ENCODE results near the gene HIVEP2. TPM values are rescaled to one million over a fixed set of nuclear protein-coding genes. Genes with fewer than 3 reads are reported as not detected.

The HIVEP2 gene
- total and polyA plus RNA-seq, 2 of the 4 experiments (the other 2 are of a cell fraction) = 4.3 to 11.3 TPM

DNA sequence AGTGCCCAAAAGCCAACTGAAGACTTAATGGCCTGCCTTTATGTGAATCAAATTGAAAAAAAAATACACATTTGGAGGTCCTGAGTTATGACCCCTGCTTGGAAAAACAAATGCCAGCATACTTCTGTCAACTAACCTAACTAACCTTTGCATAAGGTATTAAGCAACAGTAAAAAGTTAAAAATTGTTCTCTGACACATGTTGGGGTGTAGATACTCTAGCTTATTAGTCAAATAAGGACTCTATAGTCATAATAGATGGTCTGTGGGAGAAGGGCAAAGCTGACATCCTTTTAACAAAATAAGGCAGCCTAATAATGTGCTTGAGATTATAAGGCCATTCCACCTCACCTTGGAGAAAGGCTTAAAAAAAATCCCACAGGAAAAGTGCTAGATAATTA, 140.5 kb downstream of the HIVEP2 start:
- Histone ChIP-seq H3K79me1 (ENCODE audit: low read depth in 1 of 2, low read length in 2 of 2) (peaks cover 40 to 56% of the 10 kb centered on the region in 2 experiments), H3K27me3 (ENCODE audit: control insufficient read depth, insufficient read depth, low read length) (no peaks in the 10 kb centered on the region), H3K18ac (ENCODE audit: low read depth, low read length) (no peak overlapping the region), H2BK5ac (ENCODE audit: low read depth, low read length, poor library complexity, severe bottlenecking) (no peak overlapping the region), H3K9me1 (ENCODE audit: insufficient read depth, low read length) (peaks cover 4% of the 10 kb centered on the region; the same call in 1 of the 2 replicates), H3K9ac (ENCODE audit: low read depth, low read length) (no peak overlapping the region), H3K14ac (replicated peaks; ENCODE audit: low read depth, low read length) (no peak overlapping the region), H3K4me3 (ENCODE audit: insufficient read depth, low read depth, low read length) (no peak overlapping the region), H2AK9ac (replicated peaks; ENCODE audit: low read depth, low read length, poor library complexity) (no peak overlapping the region), H4K8ac (ENCODE audit: low read depth in 2 of 2, low read length in 2 of 2) (no peak overlapping the region), H3K27ac (ENCODE audit: insufficient read depth, low read length) (no peak overlapping the region), H2BK20ac (ENCODE audit: low read depth, low read length) (no peak overlapping the region), H3K36me3 (ENCODE audit: control insufficient read depth, insufficient read depth, low read length) (no peaks in the 10 kb centered on the region), H3K56ac (ENCODE audit: extremely low read depth, insufficient read depth, low read length) (no peak overlapping the region), H3K23ac (ENCODE audit: low read depth, low read length) (no peak overlapping the region), H3K9me3 (ENCODE audit: control insufficient read depth, insufficient read depth, low read length) (no peaks in the 10 kb centered on the region), H3K4me2 (ENCODE audit: low read depth, low read length) (no peak overlapping the region), H2BK120ac (ENCODE audit: low read depth, low read length) (no peak overlapping the region), H2AK5ac (ENCODE audit: low read depth, low read length) (no peak overlapping the region), H4K5ac (ENCODE audit: low read depth, low read length) (no peak overlapping the region), H2BK15ac (ENCODE audit: low read depth, low read length) (no peak overlapping the region), H4K91ac (ENCODE audit: insufficient read depth, low read depth, low read length) (no peak overlapping the region), H2AFZ (replicated peaks; ENCODE audit: low read length, poor library complexity) (no peak overlapping the region), H4K20me1 (ENCODE audit: insufficient read depth, low read length) (no peaks in the 10 kb centered on the region), H3K4me1 (ENCODE audit: control insufficient read depth, insufficient read depth, low read length) (peaks cover 3% of the 10 kb centered on the region; the same call in 1 of the 2 replicates), H3K4ac (ENCODE audit: low read depth, low read length) (no peak overlapping the region)
- in situ Hi-C loops (cut with MboI; ENCODE audit: low sequenced_read_pairs) (no loop called here), dilution Hi-C loops (cut with HindIII; ENCODE audit: low sequenced_read_pairs, unreplicated experiment) (no loop called here), intact Hi-C loops (cut with micrococcal nuclease) (loop anchor here (5.0 kb wide), 1 partner anchor 143 kb away; the partner anchor contains the start of gene HIVEP2)
- no TSS peak for BruUV-seq (replicated peaks)
- ChIA-PET POLR2A (ENCODE audit: unreplicated experiment) (no interaction called here), CTCF (no interaction called here)
- no peak for TF ChIP-seq BHLHE40 (IDR thresholded peaks at IDR 0.05; ENCODE audit: low read depth, low read length)
- no peak for TF ChIP-seq ELK1 (IDR thresholded peaks at IDR 0.05; ENCODE audit: borderline replicate concordance, low read depth, low read length)
- ATAC-seq (ENCODE audit: low read depth) = no peak
- DNase-seq = no peak
